ENCODE data around the gene SLC25A17. TPM values are rescaled to one million over a fixed set of nuclear protein-coding genes. Genes with fewer than 3 reads are reported as not detected.
"Not testable (repeated sequence)": the region's sequence is repeated elsewhere in the genome, so short reads cannot be mapped to it uniquely, and the experiment has no call there.

The SLC25A17 gene
- total RNA-seq, 4 donors from 2014 or later, result 5.8 to 9.6 (median 8.4) TPM

DNA sequence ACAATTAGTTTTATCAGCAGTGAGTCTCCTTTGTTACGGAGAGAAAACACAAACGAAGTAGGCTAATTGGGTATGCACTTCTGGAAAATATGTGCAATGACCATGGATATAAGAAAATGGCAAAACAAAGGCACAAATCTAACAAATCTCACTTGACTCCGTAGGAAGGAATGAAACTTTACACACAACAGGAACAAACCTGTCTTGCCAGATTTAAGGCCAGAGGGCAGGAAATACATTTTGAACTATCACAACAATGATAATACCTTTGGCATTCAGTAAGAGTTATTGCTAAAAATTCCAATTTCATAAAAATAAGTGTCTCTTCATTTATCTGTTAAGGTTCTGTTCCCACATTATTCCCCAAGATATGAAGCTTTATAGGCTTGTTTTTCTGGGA is 36.6 kb downstream of the SLC25A17 start:
- no peak for DNase-seq (ENCODE audit: extremely low spot score)
- no peak overlapping the region for H3K27ac ChIP-seq (replicated peaks in 1 of 4)
- H3K4me1 ChIP-seq, result no peaks in the 10 kb centered on the region
- H3K36me3 ChIP-seq, result peaks cover 7 to 61% (median 32%) of the 10 kb centered on the region in 4 donors
- no peak overlapping the region for H3K4me3 ChIP-seq
- TF ChIP-seq POLR2AphosphoS5 (IDR thresholded peaks at IDR 0.05), result no peak
- no peak for TF ChIP-seq POLR2A (IDR thresholded peaks at IDR 0.05; ENCODE audit: low read depth)
- no peak for TF ChIP-seq EP300 (IDR thresholded peaks at IDR 0.05)
- TF ChIP-seq, protein P1, sequence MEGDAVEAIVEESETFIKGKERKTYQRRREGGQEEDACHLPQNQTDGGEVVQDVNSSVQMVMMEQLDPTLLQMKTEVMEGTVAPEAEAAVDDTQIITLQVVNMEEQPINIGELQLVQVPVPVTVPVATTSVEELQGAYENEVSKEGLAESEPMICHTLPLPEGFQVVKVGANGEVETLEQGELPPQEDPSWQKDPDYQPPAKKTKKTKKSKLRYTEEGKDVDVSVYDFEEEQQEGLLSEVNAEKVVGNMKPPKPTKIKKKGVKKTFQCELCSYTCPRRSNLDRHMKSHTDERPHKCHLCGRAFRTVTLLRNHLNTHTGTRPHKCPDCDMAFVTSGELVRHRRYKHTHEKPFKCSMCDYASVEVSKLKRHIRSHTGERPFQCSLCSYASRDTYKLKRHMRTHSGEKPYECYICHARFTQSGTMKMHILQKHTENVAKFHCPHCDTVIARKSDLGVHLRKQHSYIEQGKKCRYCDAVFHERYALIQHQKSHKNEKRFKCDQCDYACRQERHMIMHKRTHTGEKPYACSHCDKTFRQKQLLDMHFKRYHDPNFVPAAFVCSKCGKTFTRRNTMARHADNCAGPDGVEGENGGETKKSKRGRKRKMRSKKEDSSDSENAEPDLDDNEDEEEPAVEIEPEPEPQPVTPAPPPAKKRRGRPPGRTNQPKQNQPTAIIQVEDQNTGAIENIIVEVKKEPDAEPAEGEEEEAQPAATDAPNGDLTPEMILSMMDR (IDR thresholded peaks at IDR 0.05), result no peak
- no peaks in the 10 kb centered on the region for H3K27me3 ChIP-seq
- intact Hi-C loops (cut with DNase I), result no loop called here
- 93% methylated on average over 3 of the region's 3 CpGs for WGBS
- no peaks in the 10 kb centered on the region for H3K9me3 ChIP-seq

DNA sequence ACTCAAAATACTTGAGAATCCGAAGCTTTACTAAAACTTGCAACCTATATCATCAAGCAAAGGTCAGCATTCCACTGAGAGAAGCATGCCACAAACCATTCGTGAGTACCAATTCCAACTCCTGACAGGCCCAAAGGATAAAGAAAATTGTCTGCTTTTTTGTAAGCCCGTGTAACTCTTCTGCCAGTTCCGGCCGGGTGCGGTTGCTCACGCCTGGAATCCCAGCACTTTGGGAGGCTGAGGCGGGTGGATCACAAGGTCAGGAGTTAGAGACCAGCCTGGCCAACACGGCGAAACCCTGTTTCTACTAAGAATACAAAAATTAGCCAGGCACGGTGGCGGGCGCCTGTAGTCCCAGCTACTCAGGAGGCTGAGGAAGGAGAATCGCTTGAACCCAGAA is 37.4 kb downstream of the SLC25A17 start:
- 93% methylated on average over 14 of the region's 14 CpGs for WGBS
- H3K27ac ChIP-seq (replicated peaks in 1 of 4); H3K9me3 ChIP-seq; H3K4me3 ChIP-seq; H3K4me1 ChIP-seq; DNase-seq (ENCODE audit: extremely low spot score); intact Hi-C loops (cut with DNase I); H3K27me3 ChIP-seq: not testable (repeated sequence)
- H3K36me3 ChIP-seq, result peaks cover 14 to 61% (median 35%) of the 10 kb centered on the region in 4 donors

GRCh38 chr22:40769761-40770160 is 49.4 kb downstream of the SLC25A17 start:
- no peaks in the 10 kb centered on the region for H3K4me1 ChIP-seq
- intact Hi-C loops (cut with DNase I), result no loop called here
- no peaks in the 10 kb centered on the region for H3K9me3 ChIP-seq
- DNase-seq (ENCODE audit: extremely low spot score), result no peak
- peaks cover 35 to 57% (median 48%) of the 10 kb centered on the region in 4 donors for H3K36me3 ChIP-seq
- no peaks in the 10 kb centered on the region for H3K27me3 ChIP-seq
- TF ChIP-seq EP300 (IDR thresholded peaks at IDR 0.05) (no peak), POLR2AphosphoS5 (IDR thresholded peaks at IDR 0.05) (no peak), POLR2A (IDR thresholded peaks at IDR 0.05; ENCODE audit: low read depth) (no peak)
- TF ChIP-seq, protein P1 (IDR thresholded peaks at IDR 0.05), result no peak
- no peak overlapping the region for H3K4me3 ChIP-seq
- peak overlapping the region in 1 of 4 donors; percentile 10 for H3K27ac ChIP-seq (replicated peaks in 1 of 4)
- WGBS, result 67% methylated on average over 6 of the region's 6 CpGs

DNA sequence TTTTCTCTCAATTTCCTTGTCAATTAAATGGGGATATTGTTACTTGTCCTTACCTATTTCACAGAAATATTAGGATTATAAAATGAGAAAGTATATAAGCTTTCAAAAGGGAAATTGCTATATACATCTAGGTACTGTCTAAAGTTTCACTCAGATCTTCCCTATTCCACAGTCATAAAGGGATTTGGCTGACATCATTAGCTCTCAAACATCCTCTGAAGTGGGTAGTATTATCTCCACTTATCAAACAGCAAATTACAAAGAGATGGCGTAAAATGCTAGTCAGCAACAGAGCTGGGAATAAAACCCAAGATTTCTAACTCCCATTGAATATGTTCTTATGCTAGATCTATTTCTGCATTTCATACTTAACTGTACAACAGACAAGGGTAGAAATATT is 50.9 kb downstream of the SLC25A17 start:
- 90% methylated on average over 1 of the region's 1 CpG for WGBS
- Histone ChIP-seq H3K4me3 (no peak overlapping the region), H3K9me3 (no peaks in the 10 kb centered on the region), H3K27ac (replicated peaks in 1 of 4) (no peak overlapping the region), H3K4me1 (no peaks in the 10 kb centered on the region), H3K36me3 (peaks cover 29 to 43% (median 34%) of the 10 kb centered on the region in 4 donors), H3K27me3 (no peaks in the 10 kb centered on the region)
- intact Hi-C loops (cut with DNase I), result no loop called here
- TF ChIP-seq, protein P1 (IDR thresholded peaks at IDR 0.05), result no peak
- TF ChIP-seq POLR2AphosphoS5 (IDR thresholded peaks at IDR 0.05) (no peak), EP300 (IDR thresholded peaks at IDR 0.05) (no peak), POLR2A (IDR thresholded peaks at IDR 0.05; ENCODE audit: low read depth) (no peak)
- DNase-seq (ENCODE audit: extremely low spot score), result no peak

- Histone ChIP-seq H3K4me1 (no peaks in the 10 kb centered on the region), H3K9me3 (no peaks in the 10 kb centered on the region), H3K4me3 (no peak overlapping the region), H3K36me3 (peaks cover 18 to 30% (median 24%) of the 10 kb centered on the region in 4 donors), H3K27me3 (no peaks in the 10 kb centered on the region), H3K27ac (replicated peaks in 1 of 4) (no peak overlapping the region)
- WGBS, result 95% methylated on average over 2 of the region's 2 CpGs
- TF ChIP-seq, protein P1 (IDR thresholded peaks at IDR 0.05), result no peak
- intact Hi-C loops (cut with DNase I), result no loop called here
- DNase-seq (ENCODE audit: extremely low spot score), result no peak
Observed at GRCh38 chr22:40766956-40767355, 52.2 kb downstream of the SLC25A17 start.

All from esophagus muscularis mucosa (tissue), 4 donors.